Adrenal gland (tissue), 5 donors: Measurements from ENCODE around the gene NPAS3.

Experiments used
- POLR2A ChIP-seq, 2 donors: fragments of 450-650 bp; IDR thresholded peaks; one replicate each; pipeline ENCODE4 v1.6.1; 2017; ENCODE audit warnings: antibody characterized with exemption in 2 of 2, mild to moderate bottlenecking in 2 of 2, moderate library complexity in 1 of 2
- TF ChIP-seq, protein P1 (sequence below), 6 experiments: fragments of 450-650 bp in 4 of 6; fragments of 200-600 bp in 2 of 6; sonication (generic) in 1 of 6; IDR thresholded peaks; 1 replicate in 5 of 6; 2 replicates in 1 of 6; pipeline versions ENCODE4 v1.5.1 to v1.8.0; 2016 to 2021; ENCODE audit warnings: antibody characterized with exemption in 6 of 6, mild to moderate bottlenecking in 2 of 6, moderate library complexity in 1 of 6
- donor health status: DM: no; HTN: no; CAD: no.

DNA sequence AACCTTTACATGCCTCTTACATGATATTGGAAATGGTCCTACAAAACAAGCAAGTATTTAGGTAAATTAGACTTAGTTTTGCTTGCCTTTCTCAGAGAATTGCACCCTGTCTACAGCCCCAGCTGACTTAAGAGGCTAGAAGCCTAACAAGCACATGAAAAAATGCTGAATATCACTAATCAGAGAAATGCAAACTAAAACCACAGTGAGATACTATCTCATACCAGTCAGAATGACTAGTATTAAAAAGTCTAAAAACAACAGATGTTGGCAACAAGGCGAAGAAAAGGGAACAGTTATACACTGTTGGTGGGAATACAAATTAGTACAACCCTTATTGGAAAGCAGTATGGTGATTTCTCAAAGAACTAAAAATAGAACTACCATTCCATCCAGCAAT, 908.4 kb downstream of the NPAS3 start:
- TF ChIP-seq, protein P1, sequence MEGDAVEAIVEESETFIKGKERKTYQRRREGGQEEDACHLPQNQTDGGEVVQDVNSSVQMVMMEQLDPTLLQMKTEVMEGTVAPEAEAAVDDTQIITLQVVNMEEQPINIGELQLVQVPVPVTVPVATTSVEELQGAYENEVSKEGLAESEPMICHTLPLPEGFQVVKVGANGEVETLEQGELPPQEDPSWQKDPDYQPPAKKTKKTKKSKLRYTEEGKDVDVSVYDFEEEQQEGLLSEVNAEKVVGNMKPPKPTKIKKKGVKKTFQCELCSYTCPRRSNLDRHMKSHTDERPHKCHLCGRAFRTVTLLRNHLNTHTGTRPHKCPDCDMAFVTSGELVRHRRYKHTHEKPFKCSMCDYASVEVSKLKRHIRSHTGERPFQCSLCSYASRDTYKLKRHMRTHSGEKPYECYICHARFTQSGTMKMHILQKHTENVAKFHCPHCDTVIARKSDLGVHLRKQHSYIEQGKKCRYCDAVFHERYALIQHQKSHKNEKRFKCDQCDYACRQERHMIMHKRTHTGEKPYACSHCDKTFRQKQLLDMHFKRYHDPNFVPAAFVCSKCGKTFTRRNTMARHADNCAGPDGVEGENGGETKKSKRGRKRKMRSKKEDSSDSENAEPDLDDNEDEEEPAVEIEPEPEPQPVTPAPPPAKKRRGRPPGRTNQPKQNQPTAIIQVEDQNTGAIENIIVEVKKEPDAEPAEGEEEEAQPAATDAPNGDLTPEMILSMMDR (IDR thresholded peaks at IDR 0.05), result no peak
- TF ChIP-seq POLR2A (IDR thresholded peaks at IDR 0.05), result no peak
